Testis (tissue), 2 donors: ENCODE data around the gene SCYGR7.

Experiments used
- CTCF ChIP-seq, 3 experiments: fragments of 450-650 bp in 2 of 3; fragments of 200-600 bp in 1 of 3; sonication (generic) in 1 of 3; IDR thresholded peaks; one replicate each; pipeline ENCODE4 v1.5.1; 2016 to 2019; ENCODE audit warnings: antibody characterized with exemption in 3 of 3, mild to moderate bottlenecking in 2 of 3, moderate library complexity in 1 of 3
- POLR2A ChIP-seq: fragments of 450-650 bp; IDR thresholded peaks from one replicate; pipeline ENCODE4 v1.6.1; 2017; ENCODE audit warnings: antibody characterized with exemption, mild to moderate bottlenecking, moderate library complexity

GRCh38 chr2:227684258-227684657 lies 43.9 kb upstream of the SCYGR7 start:
- TF ChIP-seq POLR2A (no peak), CTCF (IDR thresholded peaks at IDR 0.05) (no peak)
